ENCODE data around the gene PPP3CA. TPM values are rescaled to one million over a fixed set of nuclear protein-coding genes. Genes with fewer than 3 reads are reported as not detected.

Gene PPP3CA
- total and polyA plus RNA-seq, 2 of the 8 experiments (the other 6 are each of a cell fraction or from before 2014, with no cell fraction given), result 7.9 to 35.0 TPM

GRCh38 chr4:101049549-101050001, 297.8 kb downstream of the PPP3CA start (continued):
- TF ChIP-seq, protein P1, sequence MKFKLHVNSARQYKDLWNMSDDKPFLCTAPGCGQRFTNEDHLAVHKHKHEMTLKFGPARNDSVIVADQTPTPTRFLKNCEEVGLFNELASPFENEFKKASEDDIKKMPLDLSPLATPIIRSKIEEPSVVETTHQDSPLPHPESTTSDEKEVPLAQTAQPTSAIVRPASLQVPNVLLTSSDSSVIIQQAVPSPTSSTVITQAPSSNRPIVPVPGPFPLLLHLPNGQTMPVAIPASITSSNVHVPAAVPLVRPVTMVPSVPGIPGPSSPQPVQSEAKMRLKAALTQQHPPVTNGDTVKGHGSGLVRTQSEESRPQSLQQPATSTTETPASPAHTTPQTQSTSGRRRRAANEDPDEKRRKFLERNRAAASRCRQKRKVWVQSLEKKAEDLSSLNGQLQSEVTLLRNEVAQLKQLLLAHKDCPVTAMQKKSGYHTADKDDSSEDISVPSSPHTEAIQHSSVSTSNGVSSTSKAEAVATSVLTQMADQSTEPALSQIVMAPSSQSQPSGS (IDR thresholded peaks at IDR 0.05; ENCODE audit: low read length), result no peak
- TF ChIP-seq SP1 (IDR thresholded peaks at IDR 0.05; ENCODE audit: low read depth, low read length) (no peak), KDM4A (IDR thresholded peaks at IDR 0.05; ENCODE audit: low read depth, low read length, severe bottlenecking) (no peak), TAF7 (optimal IDR thresholded peaks at IDR 0.05; ENCODE audit: borderline replicate concordance, low read depth, low read length) (no peak)
- TF ChIP-seq, protein P2, sequence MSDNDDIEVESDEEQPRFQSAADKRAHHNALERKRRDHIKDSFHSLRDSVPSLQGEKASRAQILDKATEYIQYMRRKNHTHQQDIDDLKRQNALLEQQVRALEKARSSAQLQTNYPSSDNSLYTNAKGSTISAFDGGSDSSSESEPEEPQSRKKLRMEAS (IDR thresholded peaks at IDR 0.05), result no peak

Measured in H1 (cell line).